BLaER1 (cell line): ENCODE data around the gene PAF1.
"Not testable (repeated sequence)": the region's sequence is repeated elsewhere in the genome, so short reads cannot be mapped to it uniquely, and the experiment has no call there.

Experiments used
- H3K27ac ChIP-seq: shearing (Covaris generic); formaldehyde crosslinking; 2 replicates; pipeline ENCODE4 v1.8.1; 2022
- H3K27me3 ChIP-seq: shearing (Covaris generic); formaldehyde crosslinking; 2 replicates; pipeline ENCODE4 v1.8.1; 2022
- H3K36me3 ChIP-seq: shearing (Covaris generic); formaldehyde crosslinking; 2 replicates; pipeline ENCODE4 v1.8.1; 2022
- H3K4me1 ChIP-seq: shearing (Covaris generic); formaldehyde crosslinking; 2 replicates; pipeline ENCODE4 v1.8.1; 2022
- H3K4me2 ChIP-seq: shearing (Covaris generic); formaldehyde crosslinking; 2 replicates; pipeline ENCODE4 v1.8.1; 2022
- H3K4me3 ChIP-seq: shearing (Covaris generic); formaldehyde crosslinking; 2 replicates; pipeline ENCODE4 v1.8.1; 2022
- H3K9ac ChIP-seq: shearing (Covaris generic); formaldehyde crosslinking; 2 replicates; pipeline ENCODE4 v1.8.1; 2022
- H3K9me3 ChIP-seq: shearing (Covaris generic); formaldehyde crosslinking; 2 replicates; pipeline ENCODE4 v1.8.1; 2022
- H4K20me1 ChIP-seq: shearing (Covaris generic); formaldehyde crosslinking; 2 replicates; pipeline ENCODE4 v1.8.1; 2022
- Cebpa-rat ChIP-seq: shearing (Covaris generic); IDR thresholded peaks from 2 replicates; pipeline ENCODE4 v1.8.1; 2022

PAF1 gene

GRCh38 chr19:39341719-39342604 lies 48.9 kb downstream of the PAF1 start, which contains the start of gene SAMD4B:
SAMD4B (plus strand) TSS chr19:39342421; CDS start chr19:39356894, 14,473 bp downstream.
- peaks cover 20% of the 10 kb centered on the region for H3K36me3 ChIP-seq
- no peaks in the 10 kb centered on the region for H3K27me3 ChIP-seq
- H3K9ac ChIP-seq = peak within 1 kb of the TSS; percentile 98
- H3K27ac ChIP-seq = peak within 1 kb of the TSS; percentile 97
- peaks cover 80% of the 10 kb centered on the region for H3K4me1 ChIP-seq
- H3K4me3 ChIP-seq = peak within 1 kb of the TSS; percentile 100
- TF ChIP-seq Cebpa-rat = no peak
- H4K20me1 ChIP-seq = peaks cover 45% of the 10 kb centered on the region
- H3K9me3 ChIP-seq = no peaks in the 10 kb centered on the region
- peak within 1 kb of the TSS; percentile 95 for H3K4me2 ChIP-seq

GRCh38 chr19:39341129-39341718 lies 49.7 kb downstream of the PAF1 start:
- Histone ChIP-seq H3K36me3 (peaks cover 15% of the 10 kb centered on the region), H3K9me3 (no peaks in the 10 kb centered on the region), H3K4me1 (peaks cover 80% of the 10 kb centered on the region), H3K27me3 (no peaks in the 10 kb centered on the region), H3K27ac (peak overlapping the region; percentile 81), H3K4me3 (peak overlapping the region; percentile 73), H3K9ac (peak overlapping the region; percentile 87), H3K4me2 (peak overlapping the region; percentile 95), H4K20me1 (peaks cover 38% of the 10 kb centered on the region)
- no peak for TF ChIP-seq Cebpa-rat

GRCh38 chr19:39340156-39340555 lies 50.8 kb downstream of the PAF1 start:
- peak overlapping the region; percentile 87 for H3K9ac ChIP-seq
- peak overlapping the region; percentile 73 for H3K4me3 ChIP-seq
- peaks cover 73% of the 10 kb centered on the region for H3K4me1 ChIP-seq
- H3K36me3 ChIP-seq, H3K9me3 ChIP-seq, H3K27me3 ChIP-seq: not testable (repeated sequence)
- H3K27ac ChIP-seq = peak overlapping the region; percentile 81
- H3K4me2 ChIP-seq = peak overlapping the region; percentile 95
- peaks cover 27% of the 10 kb centered on the region for H4K20me1 ChIP-seq

GRCh38 chr19:39339674-39340073 lies 51.2 kb downstream of the PAF1 start:
- Histone ChIP-seq H3K9ac (peak overlapping the region; percentile 87; the same call in 1 of the 2 replicates), H4K20me1 (peaks cover 22% of the 10 kb centered on the region), H3K9me3 (no peaks in the 10 kb centered on the region), H3K36me3 (no peaks in the 10 kb centered on the region; the same call in 1 of the 2 replicates), H3K4me2 (peak overlapping the region; percentile 95), H3K27ac (peak overlapping the region; percentile 81), H3K4me3 (no peak overlapping the region), H3K4me1 (peaks cover 70% of the 10 kb centered on the region), H3K27me3 (no peaks in the 10 kb centered on the region)
- no peak for TF ChIP-seq Cebpa-rat

GRCh38 chr19:39336483-39336882 lies 54.4 kb downstream of the PAF1 start:
- Histone ChIP-seq H3K4me2 (peak overlapping the region; percentile 79), H4K20me1 (peaks cover 23% of the 10 kb centered on the region), H3K4me1 (peaks cover 84% of the 10 kb centered on the region), H3K9me3 (no peaks in the 10 kb centered on the region), H3K27ac (peak overlapping the region; percentile 100), H3K9ac (peak overlapping the region; percentile 99; the same call in 1 of the 2 replicates), H3K27me3 (no peaks in the 10 kb centered on the region), H3K4me3 (peak overlapping the region; percentile 91), H3K36me3 (peaks cover 22% of the 10 kb centered on the region)
- TF ChIP-seq Cebpa-rat = no peak
